CD4-positive, alpha-beta T cell treated with Interleukin-2 at 100 ng/mL for 4 hours (primary cell): ENCODE results near the gene QSOX1.

ENCODE experiments used
- DNase-seq: peaks from one replicate; pipeline ENCODE4 v3.0.0-alpha.2; 2020; ENCODE audit warnings: low spot score

The QSOX1 gene

DNA sequence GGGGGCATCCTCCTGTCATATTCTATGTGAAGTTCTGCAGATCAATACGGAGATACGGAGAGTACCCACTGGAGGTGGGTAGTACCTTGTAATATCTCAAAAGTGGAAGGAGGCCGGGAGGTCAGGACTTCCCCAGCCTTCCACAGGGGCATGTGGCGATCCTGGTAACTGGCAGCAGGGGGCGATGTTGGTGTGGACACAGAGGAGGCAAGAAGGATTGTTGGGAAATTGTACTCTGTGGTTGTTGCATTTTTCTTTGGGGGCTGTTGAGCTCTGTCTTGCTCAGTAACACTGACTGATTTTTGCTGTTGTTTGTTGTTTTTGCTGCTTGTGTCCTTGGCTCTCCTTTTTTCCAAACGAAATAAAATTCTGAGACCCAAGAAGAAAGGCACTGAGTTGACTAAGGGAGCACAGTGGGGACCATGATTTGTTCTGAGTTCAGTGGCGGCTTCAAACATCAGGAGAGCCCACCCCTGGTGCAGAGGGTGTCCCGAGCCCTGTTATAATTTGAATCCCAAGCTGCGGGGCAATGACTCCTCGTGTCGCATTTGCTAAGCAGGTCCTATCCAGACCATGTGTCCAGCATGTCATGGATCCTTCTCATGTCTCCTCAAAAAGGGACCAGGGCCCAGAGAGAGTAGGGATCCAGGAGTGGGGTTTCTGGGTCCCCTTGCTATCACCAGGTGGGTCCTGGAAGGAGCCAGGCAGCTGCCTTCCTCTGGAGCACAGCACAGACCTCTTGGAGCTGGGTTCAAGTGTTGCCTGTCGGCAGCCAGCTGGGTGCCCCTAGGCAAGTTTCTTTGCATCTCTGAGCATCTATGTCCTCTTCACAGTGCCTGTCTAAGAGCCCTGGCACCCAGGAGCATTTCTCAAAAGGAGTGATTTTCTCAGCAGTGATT, 98.2 kb downstream of the QSOX1 start:
- peak; percentile 68 for DNase-seq
